HEK293 (cell line): Measurements from ENCODE around the gene TOP2A.

Experiments used
- CTCF ChIA-PET: fragments of 350-600 bp; formaldehyde crosslinking; extraction: SDS; loops from one replicate; lab custom pipeline; 2021; ENCODE audit warnings: antibody characterized with exemption; lab: Yijun Ruan, JAX
- POLR2A ChIA-PET: fragments of 300-600 bp; formaldehyde crosslinking; extraction: SDS; loops from one replicate; lab custom pipeline; 2020; ENCODE audit warnings: antibody characterized with exemption, inconsistent platforms; lab: Yijun Ruan, JAX
- H3K27ac ChIP-seq: fragments of 200-500 bp; sonication (Bioruptor generic); 2 replicates; pipeline ENCODE4 v1.5.1; 2014; ENCODE audit warnings: low read depth, low read length, control low read depth, inconsistent platforms; ENCODE audit errors: extremely low read depth
- H3K36me3 ChIP-seq, 2 experiments: fragments of 200-500 bp in 1 of 2; sonication (Bioruptor generic) in 1 of 2; 1 replicate in 1 of 2; 2 replicates in 1 of 2; pipeline ENCODE4 v1.5.1; 2014 to 2017; ENCODE audit warnings: inconsistent platforms in 2 of 2, low read length in 2 of 2; ENCODE audit not compliant: control insufficient read depth in 2 of 2, insufficient read depth in 1 of 2
- H3K4me1 ChIP-seq: fragments of 200-500 bp; sonication (Bioruptor generic); 2 replicates; pipeline ENCODE4 v1.5.1; 2014; ENCODE audit warnings: mild to moderate bottlenecking, low read length, inconsistent platforms; ENCODE audit not compliant: control insufficient read depth, insufficient read depth
- H3K4me3 ChIP-seq: 2 replicates; pipeline ENCODE4 v1.5.1; 2011; ENCODE audit warnings: low read depth, mild to moderate bottlenecking, control low read depth, low read length, moderate library complexity
- H3K9me3 ChIP-seq: fragments of 200-500 bp; sonication (Bioruptor generic); 2 replicates; pipeline ENCODE4 v1.5.1; 2014; ENCODE audit warnings: low read depth, low read length, inconsistent platforms; ENCODE audit not compliant: control insufficient read depth, insufficient read depth
- HOXA7 ChIP-seq: sonication (generic); formaldehyde crosslinking; IDR thresholded peaks from 2 replicates; pipeline ENCODE4 v1.8.1; 2022; ENCODE audit warnings: missing genetic modification reagents, borderline replicate concordance
- OVOL3 ChIP-seq: fragments of 450-650 bp; formaldehyde crosslinking; IDR thresholded peaks from 2 replicates; pipeline ENCODE4 v1.5.1; 2016; ENCODE audit warnings: missing biosample characterization, missing genetic modification characterization
- SCRT1 ChIP-seq: fragments of 450-650 bp; formaldehyde crosslinking; IDR thresholded peaks from 2 replicates; pipeline ENCODE4 v1.5.1; 2016; ENCODE audit warnings: missing biosample characterization, missing genetic modification characterization, borderline replicate concordance
- SCRT2 ChIP-seq: fragments of 450-650 bp; formaldehyde crosslinking; IDR thresholded peaks from 2 replicates; pipeline ENCODE4 v1.5.1; 2016; ENCODE audit warnings: missing biosample characterization, missing genetic modification characterization
- YY2 ChIP-seq: fragments of 450-650 bp; formaldehyde crosslinking; IDR thresholded peaks from 2 replicates; pipeline ENCODE4 v1.5.1; 2016; ENCODE audit warnings: missing biosample characterization, missing genetic modification characterization
- ZBTB20 ChIP-seq: fragments of 450-650 bp; formaldehyde crosslinking; IDR thresholded peaks from 2 replicates; pipeline ENCODE4 v1.5.1; 2016; ENCODE audit warnings: missing biosample characterization, missing genetic modification characterization
- ZFP69B ChIP-seq: fragments of 450-650 bp; formaldehyde crosslinking; IDR thresholded peaks from 2 replicates; pipeline ENCODE4 v1.5.1; 2016; ENCODE audit warnings: missing biosample characterization, missing genetic modification characterization
- ZIC2 ChIP-seq: fragments of 450-650 bp; formaldehyde crosslinking; IDR thresholded peaks from 2 replicates; pipeline ENCODE4 v1.5.1; 2016; ENCODE audit warnings: missing biosample characterization, missing genetic modification characterization
- ZNF10 ChIP-seq: fragments of 450-650 bp; formaldehyde crosslinking; IDR thresholded peaks from 2 replicates; pipeline ENCODE4 v1.5.1; 2017; ENCODE audit warnings: missing biosample characterization, missing genetic modification characterization
- ZNF114 ChIP-seq: fragments of 450-650 bp; formaldehyde crosslinking; IDR thresholded peaks from 2 replicates; pipeline ENCODE4 v1.5.0; 2017; ENCODE audit warnings: missing biosample characterization, missing genetic modification characterization
- ZNF121 ChIP-seq: fragments of 450-650 bp; formaldehyde crosslinking; IDR thresholded peaks from 2 replicates; pipeline ENCODE4 v1.5.1; 2016; ENCODE audit warnings: missing biosample characterization, missing genetic modification characterization
- ZNF140 ChIP-seq: fragments of 450-650 bp; formaldehyde crosslinking; IDR thresholded peaks from 2 replicates; pipeline ENCODE4 v1.5.1; 2016; ENCODE audit warnings: missing biosample characterization, missing genetic modification characterization
- ZNF157 ChIP-seq: fragments of 450-650 bp; formaldehyde crosslinking; IDR thresholded peaks from 2 replicates; pipeline ENCODE4 v1.5.1; 2016; ENCODE audit warnings: missing biosample characterization, missing genetic modification characterization
- ZNF223 ChIP-seq: fragments of 450-650 bp; formaldehyde crosslinking; IDR thresholded peaks from 2 replicates; pipeline ENCODE4 v1.5.1; 2016; ENCODE audit warnings: missing biosample characterization, missing genetic modification characterization
- ZNF335 ChIP-seq: fragments of 450-650 bp; formaldehyde crosslinking; conservative IDR thresholded peaks from 2 replicates; pipeline ENCODE4 v1.5.1; 2016; ENCODE audit warnings: missing biosample characterization, missing genetic modification characterization
- ZNF629 ChIP-seq: fragments of 450-650 bp; formaldehyde crosslinking; IDR thresholded peaks from 2 replicates; pipeline ENCODE4 v1.5.1; 2017; ENCODE audit warnings: missing biosample characterization, missing genetic modification characterization
- ZNF791 ChIP-seq: fragments of 450-650 bp; formaldehyde crosslinking; IDR thresholded peaks from 2 replicates; pipeline ENCODE4 v1.5.1; 2016; ENCODE audit warnings: missing biosample characterization, missing genetic modification characterization
- TF ChIP-seq, protein P1 (sequence below): fragments of 450-650 bp; formaldehyde crosslinking; IDR thresholded peaks from 2 replicates; pipeline ENCODE4 v1.5.1; 2016; ENCODE audit warnings: missing biosample characterization, missing genetic modification characterization, borderline replicate concordance
- TF ChIP-seq, protein P2 (sequence below): fragments of 450-650 bp; formaldehyde crosslinking; IDR thresholded peaks from 2 replicates; pipeline ENCODE4 v1.5.1; 2016; ENCODE audit warnings: missing biosample characterization, missing genetic modification characterization
- TF ChIP-seq, protein P3 (sequence below): fragments of 450-650 bp; formaldehyde crosslinking; IDR thresholded peaks from 2 replicates; pipeline ENCODE4 v1.5.1; 2016; ENCODE audit warnings: missing biosample characterization, missing genetic modification characterization
- TF ChIP-seq, protein P4 (sequence below): fragments of 450-650 bp; formaldehyde crosslinking; conservative IDR thresholded peaks from 2 replicates; pipeline ENCODE4 v1.5.1; 2016; ENCODE audit warnings: low read depth, missing biosample characterization, missing genetic modification characterization

Gene TOP2A

DNA sequence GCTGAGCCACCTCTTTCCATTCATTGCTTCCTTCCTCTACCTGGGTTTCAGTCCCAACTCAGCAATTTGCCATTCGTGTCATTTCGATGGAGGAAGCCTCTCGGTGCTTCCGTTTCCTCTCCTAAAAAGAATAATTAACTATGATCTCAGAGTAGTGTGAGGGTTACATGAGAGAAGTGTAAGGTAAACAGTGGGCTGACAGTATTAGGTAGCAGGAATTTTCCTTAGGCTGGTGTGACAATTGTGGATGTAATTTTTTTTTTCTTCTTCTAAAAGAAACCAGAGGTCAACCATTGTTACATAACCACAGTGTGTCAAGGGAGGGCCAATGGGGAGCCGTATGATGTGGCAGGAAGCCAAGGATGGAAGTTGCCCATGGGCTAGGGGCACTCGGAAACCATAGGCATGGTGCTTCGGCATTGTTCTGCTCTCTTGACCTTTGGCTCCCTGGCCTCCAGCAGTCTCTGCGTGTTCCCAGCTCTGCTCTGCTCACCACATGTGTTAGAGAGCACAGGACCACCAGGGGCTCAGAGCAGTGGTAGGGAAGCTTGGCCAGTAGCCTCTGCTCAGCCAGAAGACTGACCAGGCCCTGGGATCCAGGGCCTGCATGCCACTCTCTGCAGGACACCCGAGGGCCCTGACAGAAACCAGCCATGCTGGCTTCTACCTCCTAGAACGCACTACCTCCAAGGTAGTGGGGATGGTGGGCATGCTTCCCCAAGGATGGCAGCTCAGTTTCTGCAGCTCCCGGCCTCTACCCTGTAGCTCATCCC, 2.0 kb upstream of the TOP2A start:
- Histone ChIP-seq H3K4me3 (no peak overlapping the region), H3K36me3 (peaks cover 5 to 18% of the 10 kb centered on the region in 2 experiments), H3K9me3 (no peaks in the 10 kb centered on the region), H3K27ac (no peak overlapping the region; the same call in 1 of the 2 replicates), H3K4me1 (peaks cover 8% of the 10 kb centered on the region)
- TF ChIP-seq ZFP69B (no peak), HOXA7 (no peak), ZIC2 (tag by site-specific recombination) (peak; percentile 67), ZNF629 (tag by site-specific recombination) (0 out of 2 replicates have a peak, but pooled peaks have one; percentile 26)
- ChIA-PET POLR2A (interaction anchor here (2.1 kb wide), 1 partner anchor 7 kb away, joined by 12 read pairs; no protein-coding TSS in a partner anchor), CTCF (interaction anchor here (0.5 to 3.8 kb wide), 8 partner anchors 8 to 140 kb away, joined by 3 to 26 read pairs (median 3); no protein-coding TSS in a partner anchor)

GRCh38 chr17:40418428-40418706, 671 bp upstream of the TOP2A start:
- peak overlapping the region; percentile 33 for H3K4me3 ChIP-seq
- H3K9me3 ChIP-seq = no peaks in the 10 kb centered on the region
- H3K27ac ChIP-seq = peak overlapping the region; percentile 71
- CTCF ChIA-PET = interaction anchor here (0.5 to 8.4 kb wide), 17 partner anchors 9 to 1151 kb away, joined by 3 to 84 read pairs (median 4); no protein-coding TSS in a partner anchor
- H3K36me3 ChIP-seq = peaks cover 18 to 31% of the 10 kb centered on the region in 2 experiments
- POLR2A ChIA-PET = interaction anchor here (0.6 to 2.1 kb wide), 41 partner anchors 9 to 1271 kb away, joined by 3 to 32 read pairs (median 6); partner anchors contain the start of genes EIF1, IGFBP4 and WIPF2
- peaks cover 7% of the 10 kb centered on the region for H3K4me1 ChIP-seq
- TF ChIP-seq SCRT2 (peak; percentile 78), ZNF140 (tag by site-specific recombination) (no peak), ZNF10 (tag by site-specific recombination) (no peak), OVOL3 (tag by site-specific recombination) (no peak), ZNF114 (tag by site-specific recombination) (no peak), ZIC2 (tag by site-specific recombination) (no peak), ZNF791 (tag by site-specific recombination) (no peak), ZBTB20 (tag by site-specific recombination) (0 out of 2 replicates have a peak, but pooled peaks have one; percentile 13), ZNF335 (tag by site-specific recombination) (no peak), YY2 (tag by site-specific recombination) (no peak), SCRT1 (tag by site-specific recombination) (peak; percentile 52), ZNF157 (no peak), ZNF121 (tag by site-specific recombination) (peak; percentile 97), ZNF223 (no peak)
- TF ChIP-seq, protein P1, sequence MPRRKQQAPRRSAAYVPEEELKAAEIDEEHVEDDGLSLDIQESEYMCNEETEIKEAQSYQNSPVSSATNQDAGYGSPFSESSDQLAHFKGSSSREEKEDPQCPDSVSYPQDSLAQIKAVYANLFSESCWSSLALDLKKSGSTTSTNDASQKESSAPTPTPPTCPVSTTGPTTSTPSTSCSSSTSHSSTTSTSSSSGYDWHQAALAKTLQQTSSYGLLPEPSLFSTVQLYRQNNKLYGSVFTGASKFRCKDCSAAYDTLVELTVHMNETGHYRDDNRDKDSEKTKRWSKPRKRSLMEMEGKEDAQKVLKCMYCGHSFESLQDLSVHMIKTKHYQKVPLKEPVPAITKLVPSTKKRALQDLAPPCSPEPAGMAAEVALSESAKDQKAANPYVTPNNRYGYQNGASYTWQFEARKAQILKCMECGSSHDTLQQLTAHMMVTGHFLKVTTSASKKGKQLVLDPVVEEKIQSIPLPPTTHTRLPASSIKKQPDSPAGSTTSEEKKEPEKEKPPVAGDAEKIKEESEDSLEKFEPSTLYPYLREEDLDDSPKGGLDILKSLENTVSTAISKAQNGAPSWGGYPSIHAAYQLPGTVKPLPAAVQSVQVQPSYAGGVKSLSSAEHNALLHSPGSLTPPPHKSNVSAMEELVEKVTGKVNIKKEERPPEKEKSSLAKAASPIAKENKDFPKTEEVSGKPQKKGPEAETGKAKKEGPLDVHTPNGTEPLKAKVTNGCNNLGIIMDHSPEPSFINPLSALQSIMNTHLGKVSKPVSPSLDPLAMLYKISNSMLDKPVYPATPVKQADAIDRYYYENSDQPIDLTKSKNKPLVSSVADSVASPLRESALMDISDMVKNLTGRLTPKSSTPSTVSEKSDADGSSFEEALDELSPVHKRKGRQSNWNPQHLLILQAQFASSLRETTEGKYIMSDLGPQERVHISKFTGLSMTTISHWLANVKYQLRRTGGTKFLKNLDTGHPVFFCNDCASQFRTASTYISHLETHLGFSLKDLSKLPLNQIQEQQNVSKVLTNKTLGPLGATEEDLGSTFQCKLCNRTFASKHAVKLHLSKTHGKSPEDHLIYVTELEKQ (tag by site-specific recombination) = no peak
- TF ChIP-seq, protein P2, sequence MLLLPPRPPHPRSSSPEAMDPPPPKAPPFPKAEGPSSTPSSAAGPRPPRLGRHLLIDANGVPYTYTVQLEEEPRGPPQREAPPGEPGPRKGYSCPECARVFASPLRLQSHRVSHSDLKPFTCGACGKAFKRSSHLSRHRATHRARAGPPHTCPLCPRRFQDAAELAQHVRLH (tag by site-specific recombination) = no peak
- TF ChIP-seq, protein P3, sequence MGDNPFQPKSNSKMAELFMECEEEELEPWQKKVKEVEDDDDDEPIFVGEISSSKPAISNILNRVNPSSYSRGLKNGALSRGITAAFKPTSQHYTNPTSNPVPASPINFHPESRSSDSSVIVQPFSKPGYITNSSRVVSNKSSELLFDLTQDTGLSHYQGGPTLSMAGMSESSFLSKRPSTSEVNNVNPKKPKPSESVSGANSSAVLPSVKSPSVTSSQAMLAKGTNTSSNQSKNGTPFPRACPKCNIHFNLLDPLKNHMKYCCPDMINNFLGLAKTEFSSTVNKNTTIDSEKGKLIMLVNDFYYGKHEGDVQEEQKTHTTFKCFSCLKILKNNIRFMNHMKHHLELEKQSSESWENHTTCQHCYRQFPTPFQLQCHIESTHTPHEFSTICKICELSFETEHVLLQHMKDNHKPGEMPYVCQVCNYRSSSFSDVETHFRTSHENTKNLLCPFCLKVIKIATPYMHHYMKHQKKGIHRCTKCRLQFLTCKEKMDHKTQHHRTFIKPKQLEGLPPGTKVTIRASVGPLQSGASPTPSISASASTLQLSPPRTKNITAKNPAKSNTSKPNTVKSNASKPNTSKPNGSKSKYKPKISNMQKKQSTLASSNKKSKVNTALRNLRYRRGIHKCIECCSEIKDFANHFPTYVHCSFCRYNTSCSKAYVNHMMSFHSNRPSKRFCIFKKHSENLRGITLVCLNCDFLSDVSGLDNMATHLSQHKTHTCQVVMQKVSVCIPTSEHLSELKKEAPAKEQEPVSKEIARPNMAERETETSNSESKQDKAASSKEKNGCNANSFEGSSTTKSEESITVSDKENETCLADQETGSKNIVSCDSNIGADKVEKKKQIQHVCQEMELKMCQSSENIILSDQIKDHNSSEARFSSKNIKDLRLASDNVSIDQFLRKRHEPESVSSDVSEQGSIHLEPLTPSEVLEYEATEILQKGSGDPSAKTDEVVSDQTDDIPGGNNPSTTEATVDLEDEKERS (tag by site-specific recombination) = no peak
- TF ChIP-seq, protein P4, sequence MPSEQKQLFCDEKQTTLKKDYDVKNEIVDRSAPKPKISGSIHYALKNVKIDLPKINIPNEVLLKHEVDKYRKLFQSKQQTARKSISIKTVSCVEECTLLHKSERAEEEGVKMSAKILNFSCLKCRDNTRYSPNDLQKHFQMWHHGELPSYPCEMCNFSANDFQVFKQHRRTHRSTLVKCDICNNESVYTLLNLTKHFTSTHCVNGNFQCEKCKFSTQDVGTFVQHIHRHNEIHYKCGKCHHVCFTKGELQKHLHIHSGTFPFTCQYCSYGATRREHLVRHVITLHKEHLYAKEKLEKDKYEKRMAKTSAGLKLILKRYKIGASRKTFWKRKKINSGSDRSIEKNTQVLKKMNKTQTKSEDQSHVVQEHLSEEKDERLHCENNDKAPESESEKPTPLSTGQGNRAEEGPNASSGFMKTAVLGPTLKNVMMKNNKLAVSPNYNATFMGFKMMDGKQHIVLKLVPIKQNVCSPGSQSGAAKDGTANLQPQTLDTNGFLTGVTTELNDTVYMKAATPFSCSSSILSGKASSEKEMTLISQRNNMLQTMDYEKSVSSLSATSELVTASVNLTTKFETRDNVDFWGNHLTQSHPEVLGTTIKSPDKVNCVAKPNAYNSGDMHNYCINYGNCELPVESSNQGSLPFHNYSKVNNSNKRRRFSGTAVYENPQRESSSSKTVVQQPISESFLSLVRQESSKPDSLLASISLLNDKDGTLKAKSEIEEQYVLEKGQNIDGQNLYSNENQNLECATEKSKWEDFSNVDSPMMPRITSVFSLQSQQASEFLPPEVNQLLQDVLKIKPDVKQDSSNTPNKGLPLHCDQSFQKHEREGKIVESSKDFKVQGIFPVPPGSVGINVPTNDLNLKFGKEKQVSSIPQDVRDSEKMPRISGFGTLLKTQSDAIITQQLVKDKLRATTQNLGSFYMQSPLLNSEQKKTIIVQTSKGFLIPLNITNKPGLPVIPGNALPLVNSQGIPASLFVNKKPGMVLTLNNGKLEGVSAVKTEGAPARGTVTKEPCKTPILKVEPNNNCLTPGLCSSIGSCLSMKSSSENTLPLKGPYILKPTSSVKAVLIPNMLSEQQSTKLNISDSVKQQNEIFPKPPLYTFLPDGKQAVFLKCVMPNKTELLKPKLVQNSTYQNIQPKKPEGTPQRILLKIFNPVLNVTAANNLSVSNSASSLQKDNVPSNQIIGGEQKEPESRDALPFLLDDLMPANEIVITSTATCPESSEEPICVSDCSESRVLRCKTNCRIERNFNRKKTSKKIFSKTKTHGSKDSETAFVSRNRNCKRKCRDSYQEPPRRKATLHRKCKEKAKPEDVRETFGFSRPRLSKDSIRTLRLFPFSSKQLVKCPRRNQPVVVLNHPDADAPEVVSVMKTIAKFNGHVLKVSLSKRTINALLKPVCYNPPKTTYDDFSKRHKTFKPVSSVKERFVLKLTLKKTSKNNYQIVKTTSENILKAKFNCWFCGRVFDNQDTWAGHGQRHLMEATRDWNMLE (tag by site-specific recombination) = no peak
